Midbrain (tissue), 1 donor: Measurements from ENCODE around the gene NPHP4.
"Not testable (repeated sequence)": the region's sequence is repeated elsewhere in the genome, so short reads cannot be mapped to it uniquely, and the experiment has no call there.

Experiments
- DNase-seq: peaks from one replicate; lab custom pipeline; 2025; lab: John Stamatoyannopoulos, UW

NPHP4 gene

DNA sequence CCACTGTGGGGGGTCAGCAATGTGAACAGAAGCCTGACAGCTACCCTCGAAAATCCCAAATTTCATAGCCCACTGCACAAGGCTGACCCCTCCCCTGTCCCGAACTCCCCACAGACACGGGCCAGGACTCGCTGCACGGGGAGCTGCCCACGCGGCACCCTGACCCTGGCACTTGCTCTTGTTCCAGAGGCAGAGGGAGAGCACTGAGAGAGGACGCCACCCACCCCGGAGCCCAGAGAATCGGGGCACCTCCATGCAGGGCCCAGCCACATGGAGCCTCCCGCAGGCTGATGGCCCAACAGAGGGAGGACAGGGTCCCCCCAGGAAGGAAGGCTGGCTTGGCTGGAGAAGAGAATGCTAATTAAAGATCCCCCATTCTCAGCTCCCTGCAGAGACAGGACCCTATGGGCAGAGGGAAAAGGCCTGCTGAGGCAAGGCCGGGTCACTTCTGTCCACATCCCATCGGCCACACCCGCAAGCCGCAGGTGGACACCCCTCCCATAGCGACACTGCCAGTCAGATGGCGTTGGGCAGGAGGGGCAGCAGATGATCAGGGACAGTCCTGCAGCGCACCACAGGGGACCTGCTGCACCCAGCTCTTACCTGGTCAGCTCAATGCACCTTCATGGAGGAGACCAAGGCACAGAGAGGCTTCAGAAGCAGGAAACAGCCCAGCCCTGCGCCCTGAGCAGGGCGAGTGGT, 136.9 kb downstream of the NPHP4 start:
- no peak for DNase-seq

DNA sequence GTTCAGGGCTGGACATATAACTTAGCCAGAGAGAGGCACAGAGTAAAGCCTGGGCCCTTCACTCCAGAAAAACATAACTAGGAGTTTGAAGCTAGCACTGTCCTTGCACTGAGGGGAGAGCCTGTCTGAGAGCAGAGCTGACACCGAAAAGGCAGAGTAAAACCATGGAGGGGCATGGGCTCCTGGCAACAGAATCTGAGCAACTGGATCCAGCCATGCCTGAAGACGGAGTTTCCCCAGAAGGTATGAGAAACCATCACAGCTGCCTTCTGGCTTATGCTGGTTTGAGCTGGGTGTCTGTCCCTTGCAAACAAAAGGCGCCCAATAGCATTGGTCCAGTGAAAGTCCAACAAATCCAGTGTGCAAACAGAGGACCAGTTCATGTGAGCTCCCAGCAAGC, 137.5 kb downstream of the NPHP4 start:
- no peak for DNase-seq

DNA sequence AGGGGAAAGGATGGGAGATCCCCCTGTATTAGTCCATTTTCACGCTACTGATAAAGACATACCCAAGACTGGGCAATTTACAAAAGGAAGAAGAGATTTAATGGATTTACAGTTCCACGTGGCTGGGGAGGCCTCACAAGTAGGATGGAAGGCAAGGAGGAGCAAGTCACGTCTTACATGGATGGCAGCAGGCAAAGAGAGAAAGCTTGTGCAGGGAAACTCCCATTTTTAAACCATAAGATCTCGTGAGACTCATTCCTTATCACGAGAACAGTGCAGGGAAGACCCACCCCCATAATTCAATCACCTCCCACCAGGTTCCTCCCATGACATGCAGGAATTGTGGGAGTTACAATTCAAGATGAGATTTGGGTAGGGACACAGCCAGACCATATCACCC, 138.4 kb downstream of the NPHP4 start:
- not testable (repeated sequence) for DNase-seq

DNA sequence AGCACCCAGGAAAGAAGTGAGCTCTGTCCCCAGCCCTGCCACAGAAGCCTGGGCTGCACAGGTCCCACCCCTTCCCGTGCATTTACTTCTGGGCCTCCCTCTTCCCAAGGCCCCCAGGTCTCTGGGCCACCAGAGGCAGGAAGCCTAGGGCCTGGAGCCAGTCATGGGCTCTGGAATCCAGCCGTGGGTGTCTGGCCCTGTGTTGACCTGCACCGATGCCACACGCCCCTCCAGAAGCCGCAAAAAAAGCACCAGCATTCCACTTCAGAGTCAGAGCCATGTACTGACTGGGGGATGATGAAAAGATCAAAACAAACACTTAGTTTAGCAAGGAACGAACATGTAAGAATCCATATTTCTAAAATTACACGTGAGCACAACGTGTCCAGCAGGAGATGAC, 141.7 kb downstream of the NPHP4 start:
- DNase-seq = no peak

DNA sequence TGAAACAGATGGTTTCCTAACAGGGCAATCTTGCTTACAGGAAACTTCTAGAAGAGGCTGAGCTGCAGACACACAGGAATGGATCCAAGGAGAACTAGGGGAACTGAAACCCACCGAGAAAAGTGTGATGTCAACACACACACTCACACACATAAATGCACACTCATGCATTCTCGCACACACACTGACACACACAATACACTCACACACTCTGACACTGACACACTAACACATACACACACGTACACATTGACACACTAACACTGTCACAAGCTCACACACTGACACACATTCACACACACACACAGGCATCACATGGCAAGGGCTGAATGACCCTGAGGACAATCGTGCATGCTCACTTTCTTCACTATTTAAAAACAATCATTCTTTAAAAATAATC, 142.7 kb downstream of the NPHP4 start:
- no peak for DNase-seq

DNA sequence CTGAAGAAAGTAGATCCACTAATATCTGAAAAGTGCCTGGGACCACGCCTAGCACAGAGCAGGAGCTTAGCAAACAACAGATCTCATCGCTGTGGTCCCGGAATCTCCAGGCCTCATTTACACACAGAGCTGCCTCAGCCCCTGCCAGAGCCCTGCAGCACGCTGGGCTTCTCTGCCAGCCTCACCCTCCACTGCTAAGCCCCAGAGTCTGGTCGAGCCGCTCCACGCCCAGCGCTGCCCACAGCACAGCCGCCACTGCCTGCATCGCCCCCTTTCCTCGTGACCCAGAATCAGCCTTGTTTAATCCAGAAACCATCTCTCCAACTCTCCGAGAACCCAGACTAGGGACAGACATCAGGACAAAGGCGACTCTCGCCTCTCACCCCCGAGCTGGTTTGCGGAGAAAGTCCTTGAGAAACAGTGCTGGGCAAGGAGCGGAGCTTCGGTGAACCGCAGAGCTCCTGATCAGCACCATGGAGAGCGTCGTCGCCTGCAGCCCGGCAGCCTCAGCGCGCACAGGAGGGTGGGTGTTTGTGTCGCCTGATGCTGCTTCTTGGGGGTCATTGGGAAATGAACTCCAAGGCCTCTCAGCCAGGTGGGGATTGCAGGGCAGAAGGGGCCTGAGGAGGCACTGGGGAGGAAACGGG, 145.1 kb downstream of the NPHP4 start:
- DNase-seq = no peak

DNA sequence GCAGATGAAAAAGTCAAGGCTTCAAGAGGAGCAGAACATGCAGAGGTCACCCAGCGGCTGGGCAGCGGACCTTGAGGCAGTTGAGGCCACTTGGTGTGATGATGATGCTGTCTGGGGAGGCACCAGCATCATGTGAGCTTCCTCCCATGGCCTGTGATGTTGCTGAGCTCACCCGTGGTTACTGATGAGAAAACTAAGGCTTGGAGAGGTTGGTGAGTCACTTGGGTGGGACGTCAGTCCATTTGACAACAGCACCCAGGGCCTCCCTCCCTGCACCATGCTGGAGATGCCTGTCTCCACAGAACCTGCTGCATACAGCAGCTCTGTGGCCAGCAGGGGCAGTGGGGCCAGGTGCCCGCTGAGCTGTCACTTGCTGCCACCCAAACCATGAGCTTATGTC, 146.8 kb downstream of the NPHP4 start:
- DNase-seq = no peak

DNA sequence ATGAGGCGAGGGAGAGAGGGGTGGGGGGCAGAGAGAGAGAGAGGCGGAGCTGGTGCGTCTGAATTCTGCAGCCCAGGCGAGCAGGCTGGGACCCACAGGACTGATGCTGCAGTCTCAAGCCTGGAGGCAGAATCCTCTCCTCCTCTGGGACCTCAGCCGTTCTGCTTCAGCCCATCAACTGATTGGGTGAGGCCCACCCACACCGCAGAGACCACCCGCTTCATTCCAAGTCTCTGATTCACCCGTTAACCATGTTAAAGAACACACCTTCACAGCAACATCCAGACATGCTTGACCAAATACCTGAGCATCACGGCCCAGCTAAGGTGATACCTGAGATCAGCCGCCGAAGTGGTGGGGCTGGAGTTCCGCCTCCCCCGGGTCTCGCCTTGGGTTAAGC, 147.8 kb downstream of the NPHP4 start:
- DNase-seq = no peak

DNA sequence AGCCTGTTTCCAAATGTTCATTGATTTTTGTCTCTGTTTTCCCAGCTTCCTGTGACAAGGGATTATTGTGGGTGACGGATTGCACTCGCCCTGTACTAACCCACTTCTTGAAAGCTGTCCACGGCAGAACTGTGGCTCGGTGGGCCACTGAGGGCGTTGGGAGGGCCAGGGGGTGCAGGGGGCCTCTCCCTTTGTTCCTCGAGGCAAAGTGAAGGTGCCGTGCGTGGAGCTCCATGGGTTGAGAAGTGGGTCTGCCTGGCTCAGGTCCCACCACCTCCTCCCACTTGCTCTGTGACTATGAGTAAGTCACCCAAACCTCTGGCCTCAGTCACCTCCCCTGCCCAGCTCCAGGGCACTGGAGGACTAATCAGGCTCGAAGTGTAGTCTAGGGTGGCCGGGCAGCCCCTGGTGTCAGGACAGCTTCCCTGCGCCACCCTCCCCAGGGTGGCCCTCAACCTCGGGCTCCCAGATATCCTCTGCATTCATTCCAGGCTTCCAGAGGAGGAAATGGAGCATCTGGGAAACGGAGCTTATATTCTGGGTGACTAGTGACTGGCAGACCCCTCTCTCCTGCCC, 148.6 kb downstream of the NPHP4 start:
- no peak for DNase-seq

DNA sequence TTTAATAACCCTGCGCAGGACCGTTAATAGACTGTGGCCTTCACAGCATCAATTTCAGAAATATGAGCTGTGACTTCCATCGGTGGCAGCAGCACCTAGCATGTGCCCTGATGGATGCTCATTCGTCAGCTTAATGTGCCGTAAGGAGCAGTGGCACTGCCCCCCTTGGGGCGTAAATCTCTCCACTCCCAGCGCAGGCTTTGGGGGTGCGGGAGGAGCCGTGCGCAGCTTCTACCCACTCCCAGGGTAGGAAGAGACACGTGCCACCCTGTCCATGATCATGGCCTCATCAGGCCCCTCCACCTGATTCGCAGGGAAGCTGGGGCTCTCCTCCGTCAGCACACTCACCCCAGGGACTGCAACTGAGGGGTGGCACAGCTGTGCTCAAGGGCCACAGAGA, 149.5 kb downstream of the NPHP4 start:
- no peak for DNase-seq

DNA sequence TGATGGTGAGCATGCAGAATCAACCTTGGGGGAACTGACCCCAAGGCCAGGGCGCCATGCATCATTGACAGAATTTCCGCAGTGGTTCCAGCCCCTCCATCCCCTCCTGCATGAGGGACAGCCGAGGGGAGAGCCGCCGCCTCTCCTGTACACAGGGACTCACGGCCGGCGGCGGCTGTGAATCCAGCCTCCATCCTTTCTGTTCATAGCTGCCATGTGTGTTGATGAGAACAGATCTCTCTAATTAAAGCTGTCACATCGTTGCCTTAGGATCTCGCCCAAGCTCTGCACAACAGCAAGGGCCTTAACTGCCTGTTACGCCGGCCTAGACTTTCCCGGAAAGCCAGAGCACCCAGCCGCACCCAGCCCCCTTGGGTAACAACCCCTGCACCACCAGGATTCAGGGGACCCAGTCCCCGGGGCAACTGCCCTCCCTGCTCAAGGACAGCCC, 151.6 kb downstream of the NPHP4 start:
- no peak for DNase-seq

DNA sequence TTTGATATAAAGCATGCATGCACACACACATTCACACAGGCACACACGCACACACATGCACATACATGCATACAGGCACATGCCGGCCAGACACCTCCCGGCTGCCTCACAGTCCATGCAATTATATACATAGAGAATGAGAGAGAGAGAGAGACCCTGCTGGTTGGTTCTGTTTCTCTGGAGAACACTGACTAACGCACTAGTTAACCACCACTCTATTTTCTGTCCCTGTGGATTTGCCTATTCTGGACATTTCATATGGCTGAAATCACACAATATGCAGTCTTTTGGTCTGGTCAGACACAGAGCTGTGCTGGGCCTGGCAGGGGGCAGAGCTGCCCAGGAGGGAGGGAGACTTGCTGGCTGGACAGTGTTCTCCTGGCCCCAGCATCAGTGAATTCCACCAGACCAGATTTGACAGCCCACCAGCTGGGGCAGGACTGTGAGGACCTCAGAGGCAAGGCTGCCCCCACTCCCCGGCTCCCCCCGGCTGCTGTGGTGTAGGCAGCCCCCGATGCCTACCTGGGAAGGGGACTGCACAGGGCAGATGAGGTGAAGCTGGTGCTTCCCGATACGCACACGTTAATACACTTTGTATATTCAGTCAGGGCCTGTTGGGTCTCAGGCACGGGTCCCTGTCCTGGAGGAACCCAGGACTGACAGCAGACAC, 152.2 kb downstream of the NPHP4 start:
- DNase-seq = no peak

DNA sequence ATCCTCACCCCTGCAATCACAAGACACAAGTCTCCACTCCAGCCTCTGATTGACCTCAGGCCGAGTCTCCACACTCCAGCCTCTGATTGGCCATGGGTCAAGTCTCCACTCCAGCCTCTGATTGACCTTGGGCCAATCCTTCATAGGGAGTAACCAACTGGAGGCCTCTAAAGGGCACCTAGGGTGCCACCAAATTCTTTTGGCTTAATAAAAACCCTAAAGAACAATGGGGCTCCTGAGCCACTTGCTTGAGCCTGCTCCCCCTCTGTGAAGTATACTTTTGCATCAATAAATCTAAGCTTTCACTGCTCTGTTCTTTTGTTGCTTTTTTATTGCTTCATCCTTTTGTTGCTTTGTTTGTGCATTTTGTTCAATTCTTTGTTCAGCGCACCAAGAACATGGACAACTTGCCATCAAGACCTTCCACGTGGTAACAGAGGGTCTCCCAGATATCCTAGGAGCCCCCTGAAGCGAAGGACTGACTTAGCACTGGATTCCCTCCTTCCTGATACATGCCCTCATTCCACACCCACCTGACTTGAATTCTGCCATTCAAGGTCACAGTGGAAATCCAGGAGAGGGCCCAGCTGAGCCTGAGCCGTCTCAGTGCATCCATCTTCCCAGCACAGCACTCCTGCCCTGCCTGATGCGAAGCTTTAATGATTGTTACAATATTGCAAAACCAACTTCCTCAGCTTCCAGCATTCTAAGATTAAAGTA, 152.9 kb downstream of the NPHP4 start:
- no peak for DNase-seq

DNA sequence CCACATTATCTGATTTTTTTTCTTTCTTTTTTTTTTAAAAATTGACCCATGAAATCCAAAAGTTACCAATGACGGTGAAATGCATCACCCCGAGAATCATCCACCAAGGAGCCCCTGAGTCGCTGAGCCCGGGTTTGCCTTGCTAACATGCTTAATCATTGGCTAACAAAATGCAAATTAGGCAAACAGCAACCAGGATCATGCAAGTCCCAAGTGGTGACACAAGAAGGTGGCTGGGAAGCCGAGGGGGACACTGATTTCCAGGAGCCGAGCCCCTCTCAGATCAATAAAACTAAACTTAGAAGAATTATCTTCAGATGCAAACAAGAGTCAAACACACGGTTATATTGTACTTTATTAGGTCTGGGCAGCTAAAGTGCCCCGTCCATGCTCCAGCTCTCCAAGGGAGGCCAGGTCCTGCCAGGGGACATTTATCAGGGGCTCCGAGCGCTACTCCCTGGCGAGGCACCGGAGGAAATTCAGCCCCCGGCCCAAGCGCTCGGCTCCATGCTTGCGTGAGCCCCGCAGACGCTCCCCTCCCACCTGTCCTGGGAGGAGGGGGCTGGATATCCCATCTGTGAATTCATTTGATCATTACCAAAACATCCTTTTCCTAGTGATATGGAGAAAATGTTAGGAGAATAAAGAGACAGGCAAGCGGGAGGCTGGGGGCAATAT, 154.1 kb downstream of the NPHP4 start:
- DNase-seq = no peak

DNA sequence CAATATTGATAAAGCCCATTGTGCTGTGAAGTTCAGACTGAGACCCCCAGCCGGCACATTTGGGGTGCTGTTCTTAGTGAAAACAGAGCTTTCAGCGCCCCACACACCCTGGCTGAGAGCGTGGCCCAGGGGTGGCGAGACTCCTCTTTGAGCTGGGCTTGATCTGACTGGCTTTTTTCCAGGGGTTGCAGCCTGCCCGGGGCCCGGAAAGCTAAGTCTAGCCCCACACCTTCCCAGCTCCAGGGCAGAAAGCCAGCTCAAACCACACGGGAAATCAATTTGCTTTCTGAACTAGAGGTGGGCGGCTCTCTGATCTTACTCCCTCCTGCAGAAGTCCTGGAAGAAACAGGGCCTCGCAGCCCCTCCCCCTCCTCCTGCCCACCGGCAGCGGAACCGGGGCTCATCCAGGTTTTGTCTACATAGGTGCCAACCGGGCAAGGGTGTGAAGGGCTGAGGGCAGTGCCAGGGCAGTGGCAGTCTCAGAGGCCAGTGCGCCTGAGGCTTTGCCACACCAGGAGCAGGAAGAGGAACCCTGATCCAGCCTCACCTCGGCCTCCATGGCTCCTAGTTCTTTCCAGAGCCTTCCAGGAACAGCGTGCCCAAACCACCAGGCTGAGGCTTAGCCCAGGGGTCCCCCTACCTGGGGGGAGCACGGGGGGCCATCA, 155.3 kb downstream of the NPHP4 start:
- no peak for DNase-seq

DNA sequence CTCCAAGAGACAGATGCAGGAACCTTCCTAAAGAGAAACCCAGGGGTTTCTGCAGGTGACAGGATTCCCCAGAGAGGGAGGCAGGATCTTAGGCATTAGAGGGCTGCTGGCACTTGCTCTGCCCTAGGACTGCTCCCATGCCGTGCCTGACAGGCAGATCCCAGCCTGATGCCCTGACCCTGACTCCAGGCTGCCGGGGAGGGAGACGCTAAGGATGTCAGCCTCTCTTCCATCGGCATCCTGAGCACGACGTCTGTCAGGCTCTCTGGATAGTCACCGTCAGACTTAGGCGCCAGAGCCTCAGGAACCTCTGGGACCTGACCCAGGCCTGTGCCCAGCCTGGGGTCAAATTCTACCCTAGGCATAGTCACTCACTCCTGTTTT, 157.1 kb downstream of the NPHP4 start:
- no peak for DNase-seq

DNA sequence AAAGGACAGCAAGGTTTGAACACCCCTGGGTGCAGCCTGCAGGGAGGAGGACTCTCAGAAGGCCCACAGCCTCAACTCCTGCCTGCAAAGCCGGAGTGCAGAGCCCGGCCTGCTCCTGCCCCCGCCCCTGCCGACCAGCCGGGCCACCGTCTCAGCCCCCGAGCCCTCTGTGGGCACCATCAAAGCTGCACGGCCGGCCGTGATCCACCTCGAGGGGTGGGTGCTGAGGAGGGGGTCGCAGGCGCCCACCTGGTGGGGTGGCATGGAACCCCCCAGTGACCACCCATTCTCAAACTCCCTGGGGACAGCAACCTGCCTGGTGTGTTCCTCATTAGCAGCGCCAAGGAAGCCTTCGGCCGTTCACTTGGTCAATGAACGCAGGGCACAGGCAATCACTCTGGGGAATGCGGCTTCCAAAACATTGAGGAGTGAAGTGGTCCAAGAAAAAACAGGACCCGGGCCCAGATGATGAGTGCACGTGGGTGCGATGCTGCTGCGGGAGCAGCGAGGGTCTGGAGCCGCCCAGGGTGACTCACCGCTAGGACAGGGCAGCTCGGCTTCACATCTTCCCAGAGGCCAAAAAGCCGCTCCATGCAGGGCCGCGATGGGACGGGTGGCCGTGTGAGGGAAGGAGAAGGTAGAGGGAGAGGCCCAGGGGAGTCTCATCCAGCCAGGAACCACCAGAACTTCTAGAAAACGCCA, 157.6 kb downstream of the NPHP4 start:
- DNase-seq = no peak

DNA sequence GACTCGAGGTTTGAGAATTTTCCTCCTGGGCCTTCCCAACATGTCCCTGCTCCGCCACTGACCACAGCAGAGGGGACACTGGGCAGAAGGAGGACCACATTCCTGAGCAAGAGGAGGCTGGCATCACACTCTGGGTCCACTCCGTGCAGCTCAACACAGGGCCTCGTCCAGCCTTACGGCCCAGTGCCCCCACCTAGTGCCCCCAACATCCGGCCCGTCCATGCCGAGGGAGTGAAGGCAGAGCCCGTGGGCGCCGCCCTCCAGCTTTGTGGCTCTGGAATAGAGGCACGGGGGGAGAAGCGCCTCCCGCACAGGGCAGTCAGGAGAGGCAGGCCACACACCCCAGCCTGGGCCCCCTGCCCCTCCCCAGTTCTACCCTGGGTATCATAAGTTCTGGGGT, 158.3 kb downstream of the NPHP4 start:
- no peak for DNase-seq

DNA sequence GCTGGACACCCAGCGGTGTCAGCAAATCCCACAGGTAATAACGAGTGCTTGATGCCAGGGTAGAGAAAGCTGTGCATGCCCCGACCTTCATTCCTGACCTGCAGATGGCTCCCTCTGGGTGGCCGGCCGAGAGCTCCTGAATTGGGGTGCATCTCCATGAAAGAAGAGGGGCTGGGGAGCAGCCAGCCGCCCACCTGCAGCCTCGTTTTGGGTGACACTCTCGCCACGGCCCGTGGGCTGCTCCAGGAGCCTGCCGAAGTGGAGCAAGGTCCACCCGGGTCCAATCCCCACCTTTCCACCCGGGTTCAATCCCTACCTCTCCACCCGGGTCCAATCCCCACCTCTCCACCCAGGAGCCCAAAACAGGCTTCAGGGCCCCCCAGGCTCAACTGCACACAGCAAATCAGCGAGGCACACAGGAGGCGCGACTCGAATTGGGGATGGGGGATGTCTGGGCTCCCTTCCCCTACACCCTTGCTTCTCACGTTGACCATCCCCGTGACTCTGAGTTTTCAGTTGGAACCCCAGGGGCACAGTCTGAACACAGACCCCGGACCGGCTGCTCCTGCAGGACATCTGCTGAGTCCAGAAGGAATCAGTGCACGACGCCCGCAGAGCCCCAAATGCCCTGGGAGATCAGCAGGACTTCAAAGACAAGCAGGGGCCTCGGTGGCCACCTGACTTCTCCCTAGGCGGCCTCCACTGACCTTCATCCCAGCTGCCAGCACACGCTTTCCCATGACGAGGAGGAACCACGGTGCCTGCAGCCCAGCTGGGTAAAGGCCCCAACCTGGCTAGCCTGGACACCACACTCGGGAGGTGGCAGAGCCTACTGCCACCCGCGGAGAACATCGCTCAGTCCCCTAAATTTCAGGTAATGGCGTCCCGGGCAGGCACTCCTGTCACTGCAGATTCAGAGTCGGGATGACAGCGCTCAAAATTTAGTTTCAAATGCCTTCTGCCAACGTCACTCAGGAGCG, 159.0 kb downstream of the NPHP4 start:
- DNase-seq = no peak
